Neuron (in vitro differentiated cells): ENCODE measurements around the gene FTO.

Experiments used
- H2AFZ ChIP-seq: one replicate; pipeline ENCODE4 v1.6.1; 2013; ENCODE audit warnings: low read depth, mild to moderate bottlenecking, inconsistent platforms, low read length, moderate library complexity
- H3K27me3 ChIP-seq: one replicate; pipeline ENCODE4 v1.6.1; 2013; ENCODE audit warnings: low read length; ENCODE audit not compliant: insufficient read depth
- H3K36me3 ChIP-seq: one replicate; pipeline ENCODE4 v1.6.1; 2013; ENCODE audit warnings: low read length; ENCODE audit not compliant: insufficient read depth
- H3K4me1 ChIP-seq: one replicate; pipeline ENCODE4 v1.6.1; 2013; ENCODE audit warnings: low read length; ENCODE audit not compliant: insufficient read depth
- H3K4me3 ChIP-seq: 2 replicates; pipeline ENCODE4 v1.5.1; 2013; ENCODE audit warnings: mild to moderate bottlenecking, low read length, moderate library complexity
- H3K9me3 ChIP-seq: one replicate; pipeline ENCODE4 v1.6.1; 2013; ENCODE audit warnings: low read length

The FTO gene

DNA sequence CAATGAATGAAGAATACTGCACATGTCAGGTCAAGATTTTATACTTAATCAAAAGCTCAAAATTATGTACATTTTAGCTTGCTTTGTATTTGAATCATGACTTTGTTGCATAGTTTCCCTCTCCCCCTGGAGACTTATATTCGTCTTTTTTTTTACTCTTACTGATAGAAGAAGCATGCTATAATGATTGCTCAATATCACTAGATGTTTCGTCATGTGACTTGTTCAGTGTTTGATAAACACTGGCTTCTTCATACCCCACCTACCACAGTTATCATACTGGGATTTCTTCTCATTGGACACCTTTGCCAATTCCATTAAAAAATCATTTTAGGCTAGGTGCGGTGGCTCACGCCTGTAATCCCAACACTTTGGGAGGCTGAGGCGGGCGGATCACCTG, 148.7 kb downstream of the FTO start:
- no peaks in the 10 kb centered on the region for H3K27me3 ChIP-seq
- H3K9me3 ChIP-seq: no peaks in the 10 kb centered on the region
- no peaks in the 10 kb centered on the region for H3K4me1 ChIP-seq
- H2AFZ ChIP-seq: no peak overlapping the region
- H3K36me3 ChIP-seq: no peaks in the 10 kb centered on the region
- no peak overlapping the region for H3K4me3 ChIP-seq

DNA sequence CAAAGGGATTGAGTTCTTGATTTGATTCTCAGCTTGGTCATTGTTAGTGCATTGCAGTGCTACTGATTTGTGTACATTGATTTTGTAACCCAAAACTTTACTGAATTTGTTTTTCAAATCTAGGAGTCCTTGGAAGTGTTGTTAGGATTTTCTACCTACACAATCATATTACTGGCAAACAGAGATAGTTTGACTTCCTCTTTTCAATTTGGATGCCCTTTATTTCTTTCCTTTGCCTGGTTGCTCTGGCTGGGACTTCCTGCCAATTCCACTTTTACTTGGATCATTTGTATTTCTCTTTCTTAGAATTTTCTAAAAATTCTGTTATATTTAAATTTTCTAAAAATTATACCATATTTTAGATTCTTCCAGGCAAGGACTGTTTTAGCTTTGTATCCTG, 151.1 kb downstream of the FTO start:
- Histone ChIP-seq H3K4me3 (no peak overlapping the region), H2AFZ (no peak overlapping the region), H3K36me3 (peaks cover 2% of the 10 kb centered on the region), H3K27me3 (no peaks in the 10 kb centered on the region), H3K9me3 (no peaks in the 10 kb centered on the region), H3K4me1 (no peaks in the 10 kb centered on the region)

DNA sequence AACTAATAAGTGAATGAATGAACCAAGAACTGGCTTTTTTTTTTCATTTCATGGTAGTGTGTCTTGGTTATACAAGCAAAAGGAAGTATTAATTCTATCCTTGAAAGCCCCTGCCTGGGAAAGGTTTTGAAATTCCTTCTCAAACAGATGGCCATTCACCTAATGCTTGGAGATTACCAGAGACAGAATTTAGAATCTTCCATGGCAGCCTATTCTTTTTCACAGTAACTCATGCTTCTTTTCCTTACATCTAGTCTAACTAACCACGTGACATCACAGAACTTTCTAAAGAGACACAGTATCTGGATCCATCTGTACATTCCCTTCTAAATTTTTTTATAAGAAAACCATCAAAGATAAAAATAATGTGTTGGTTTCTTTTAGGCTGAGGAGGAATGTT, 151.6 kb downstream of the FTO start:
- Histone ChIP-seq H3K4me1 (no peaks in the 10 kb centered on the region), H3K36me3 (peaks cover 2% of the 10 kb centered on the region), H3K27me3 (no peaks in the 10 kb centered on the region), H3K9me3 (no peaks in the 10 kb centered on the region), H3K4me3 (no peak overlapping the region), H2AFZ (no peak overlapping the region)

DNA sequence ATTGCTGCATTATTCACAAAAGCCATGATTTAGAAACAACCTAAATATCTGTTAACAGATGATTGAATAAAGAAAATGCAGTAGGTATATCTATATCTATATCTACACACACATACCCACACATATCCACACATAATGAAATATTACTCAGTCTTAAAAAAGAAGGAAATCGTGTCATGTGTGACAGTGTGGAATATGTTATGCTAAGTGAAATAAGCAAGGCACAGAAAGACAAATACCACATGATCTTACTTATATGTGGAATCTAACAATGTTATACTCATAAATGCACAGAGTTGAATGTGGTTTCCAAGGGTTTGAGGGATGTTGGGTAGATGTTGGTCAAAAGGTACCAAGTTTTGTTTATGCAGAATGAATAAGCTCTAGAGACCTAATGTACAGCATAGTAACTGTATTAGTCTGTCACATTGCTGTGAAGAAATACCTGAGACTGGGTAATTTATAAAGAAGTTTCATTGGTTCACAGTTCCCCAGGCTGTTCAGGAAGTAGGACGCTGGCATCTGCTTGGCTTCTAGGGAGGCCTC, 156.1 kb downstream of the FTO start:
- Histone ChIP-seq H3K27me3 (no peaks in the 10 kb centered on the region), H2AFZ (no peak overlapping the region), H3K9me3 (no peaks in the 10 kb centered on the region), H3K4me1 (no peaks in the 10 kb centered on the region), H3K4me3 (no peak overlapping the region), H3K36me3 (peaks cover 3% of the 10 kb centered on the region)

DNA sequence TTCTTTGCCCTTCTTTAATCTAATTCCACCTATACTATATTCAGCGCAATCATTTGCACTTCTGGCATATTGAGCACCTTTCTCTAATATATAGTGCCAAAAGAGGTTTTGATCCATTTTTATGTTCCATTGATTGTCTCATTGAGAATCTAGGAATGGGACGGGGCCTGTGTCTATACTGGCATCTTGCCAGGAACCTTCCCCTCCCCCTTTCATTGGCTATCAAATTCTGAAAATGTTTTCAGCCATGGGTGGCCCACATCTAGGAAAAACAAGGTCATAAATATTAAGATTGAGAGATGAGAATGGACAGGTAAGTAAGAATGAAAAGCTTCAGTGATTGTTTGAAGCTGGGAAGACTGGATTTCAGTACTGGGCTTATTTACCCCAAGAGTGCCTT, 159.9 kb downstream of the FTO start:
- H2AFZ ChIP-seq: no peak overlapping the region
- H3K4me1 ChIP-seq: peaks cover 4% of the 10 kb centered on the region
- no peaks in the 10 kb centered on the region for H3K27me3 ChIP-seq
- H3K36me3 ChIP-seq: peaks cover 3% of the 10 kb centered on the region
- H3K4me3 ChIP-seq: no peak overlapping the region
- H3K9me3 ChIP-seq: no peaks in the 10 kb centered on the region

DNA sequence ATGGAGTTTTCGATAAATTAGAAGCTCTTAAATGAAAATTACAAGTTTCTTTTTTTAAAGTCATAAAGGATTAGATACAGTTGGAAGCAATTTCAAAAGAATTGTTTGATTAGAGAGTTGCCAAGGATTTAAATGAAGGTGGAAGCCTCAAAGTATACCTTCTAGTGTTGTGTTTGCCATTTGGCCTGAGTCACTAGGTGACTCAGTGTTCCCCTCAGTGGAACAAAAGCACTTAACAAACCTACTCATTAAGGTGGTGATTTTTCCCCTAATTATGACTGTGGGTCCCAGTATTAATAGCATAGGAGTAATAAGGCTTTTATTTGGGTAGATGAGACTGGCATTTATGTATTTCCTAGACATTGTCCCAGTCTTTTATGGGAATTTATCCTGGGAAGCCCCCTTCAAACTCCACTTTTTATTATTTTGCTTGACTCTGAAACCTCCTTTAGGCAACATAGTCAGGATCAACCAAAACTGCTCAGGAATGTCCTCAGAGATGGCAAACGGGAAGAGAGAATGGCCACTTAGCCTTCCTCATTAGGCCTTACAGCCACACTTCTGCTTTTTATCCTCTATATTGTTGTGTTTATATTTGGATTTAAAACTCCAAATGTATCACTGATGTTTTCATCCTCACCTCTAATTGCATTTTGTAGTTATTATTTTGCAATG, 161.0 kb downstream of the FTO start:
- Histone ChIP-seq H3K4me1 (peaks cover 4% of the 10 kb centered on the region), H3K36me3 (peaks cover 2% of the 10 kb centered on the region), H3K27me3 (no peaks in the 10 kb centered on the region), H2AFZ (no peak overlapping the region), H3K9me3 (peaks cover 3% of the 10 kb centered on the region), H3K4me3 (no peak overlapping the region)

DNA sequence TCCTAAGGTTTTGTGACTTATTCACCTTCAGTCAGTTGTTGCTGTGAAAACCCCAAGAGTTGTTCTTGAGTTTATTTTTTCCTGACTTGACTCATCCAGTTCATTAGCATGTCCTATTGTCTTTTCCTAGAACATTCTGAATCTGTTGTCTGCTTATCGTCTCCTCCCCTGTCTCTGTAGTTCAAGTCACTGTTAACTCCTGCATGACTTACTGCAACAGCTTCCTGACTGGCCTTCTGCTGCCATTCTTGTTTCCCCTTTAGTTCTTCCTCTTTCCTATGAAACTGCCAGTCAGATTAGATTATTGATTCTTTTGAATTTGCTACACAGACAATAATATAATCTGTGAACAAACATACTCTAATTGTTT, 161.5 kb downstream of the FTO start:
- Histone ChIP-seq H3K9me3 (peaks cover 5% of the 10 kb centered on the region), H3K27me3 (no peaks in the 10 kb centered on the region), H3K36me3 (peaks cover 2% of the 10 kb centered on the region), H3K4me1 (peaks cover 4% of the 10 kb centered on the region), H2AFZ (no peak overlapping the region), H3K4me3 (no peak overlapping the region)

DNA sequence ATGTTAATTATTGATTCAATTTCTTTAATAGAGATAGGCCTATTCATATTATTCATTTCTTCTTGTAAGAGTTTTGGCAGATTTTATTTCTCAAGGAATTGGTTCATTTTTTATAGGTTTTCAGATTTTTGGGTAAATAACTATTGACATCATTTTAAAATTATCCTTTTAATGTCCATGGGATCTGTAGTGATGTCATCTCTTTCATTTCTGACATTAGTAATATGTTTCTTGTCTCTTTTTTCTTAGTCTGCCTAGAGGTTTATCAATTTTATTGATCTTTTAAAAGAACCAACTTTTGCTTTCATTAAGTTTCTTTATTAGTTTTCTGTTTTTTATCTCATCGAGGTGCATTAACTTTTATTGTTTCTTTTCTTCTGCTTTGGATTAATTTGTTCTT, 162.6 kb downstream of the FTO start:
- Histone ChIP-seq H3K27me3 (no peaks in the 10 kb centered on the region), H3K36me3 (peaks cover 2% of the 10 kb centered on the region), H3K4me1 (peaks cover 4% of the 10 kb centered on the region), H3K4me3 (no peak overlapping the region), H2AFZ (no peak overlapping the region), H3K9me3 (peaks cover 5% of the 10 kb centered on the region)

DNA sequence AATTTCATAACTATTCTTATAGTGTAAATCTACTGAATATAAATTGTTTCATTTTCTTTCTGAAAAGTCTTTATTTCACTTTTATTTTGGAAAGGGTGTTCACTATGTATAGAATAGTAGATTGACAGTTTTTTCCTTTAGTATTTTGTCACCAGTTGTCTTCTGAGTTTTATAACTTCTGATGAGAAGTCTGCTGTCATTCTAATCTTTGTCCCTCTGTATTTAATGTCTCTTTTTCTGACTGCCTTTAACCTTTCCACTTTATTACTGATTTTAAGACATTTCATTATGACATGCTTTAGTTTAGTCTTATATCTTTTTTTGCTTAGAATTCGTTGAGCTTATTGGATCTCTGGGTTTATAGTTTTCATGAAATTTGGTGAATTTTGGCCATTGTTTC, 166.9 kb downstream of the FTO start:
- Histone ChIP-seq H3K36me3 (no peaks in the 10 kb centered on the region), H3K4me3 (no peak overlapping the region), H2AFZ (no peak overlapping the region), H3K4me1 (peaks cover 3% of the 10 kb centered on the region), H3K9me3 (peaks cover 9% of the 10 kb centered on the region), H3K27me3 (no peaks in the 10 kb centered on the region)

DNA sequence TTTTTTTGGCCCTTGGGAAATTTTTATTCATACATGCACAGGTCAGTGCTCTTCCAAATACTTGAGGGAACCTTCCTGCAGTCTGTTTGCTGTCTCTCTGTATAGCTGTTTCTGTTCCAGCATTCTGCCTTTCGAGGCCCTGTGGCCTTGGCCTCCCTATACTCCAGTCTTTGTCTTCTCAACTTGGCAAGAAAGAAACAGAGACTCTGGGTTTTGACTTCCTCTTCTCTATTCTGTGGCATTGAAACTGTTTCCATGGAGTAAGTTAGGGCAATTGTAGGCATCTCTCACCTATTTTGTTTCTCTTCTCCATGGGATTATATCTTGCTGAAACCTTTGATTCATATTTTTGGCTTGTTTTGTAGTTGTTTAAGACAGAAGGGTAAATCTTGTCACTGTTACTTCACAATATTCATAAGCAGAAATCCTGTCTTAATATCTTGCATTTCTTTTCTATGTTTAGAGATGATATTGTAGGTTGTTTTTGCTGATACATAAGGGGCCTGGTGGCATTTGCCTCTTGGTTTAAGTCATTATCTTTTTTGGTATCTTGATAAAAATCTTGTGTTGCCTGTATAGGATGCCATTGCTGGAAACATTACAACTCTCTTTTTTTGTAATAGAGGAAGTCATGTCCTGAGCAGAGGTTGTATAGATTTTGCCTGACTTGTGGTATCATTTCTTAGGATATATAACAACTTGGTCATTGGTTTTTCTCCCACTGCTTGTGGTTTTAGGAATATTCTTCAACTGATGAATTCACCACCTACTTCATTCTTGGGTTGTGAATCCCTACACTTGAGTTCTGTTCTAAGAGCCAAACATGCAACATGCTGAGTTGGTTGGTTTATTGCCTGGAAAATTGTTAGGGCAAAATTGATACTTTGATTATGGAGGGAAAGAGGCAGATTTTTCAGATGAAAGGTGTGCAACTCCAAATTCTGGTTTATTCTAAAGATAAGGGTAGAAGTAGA, 168.6 kb downstream of the FTO start:
- Histone ChIP-seq H3K4me1 (peaks cover 3% of the 10 kb centered on the region), H3K36me3 (no peaks in the 10 kb centered on the region), H3K4me3 (no peak overlapping the region), H3K27me3 (no peaks in the 10 kb centered on the region), H2AFZ (no peak overlapping the region), H3K9me3 (peaks cover 9% of the 10 kb centered on the region)

DNA sequence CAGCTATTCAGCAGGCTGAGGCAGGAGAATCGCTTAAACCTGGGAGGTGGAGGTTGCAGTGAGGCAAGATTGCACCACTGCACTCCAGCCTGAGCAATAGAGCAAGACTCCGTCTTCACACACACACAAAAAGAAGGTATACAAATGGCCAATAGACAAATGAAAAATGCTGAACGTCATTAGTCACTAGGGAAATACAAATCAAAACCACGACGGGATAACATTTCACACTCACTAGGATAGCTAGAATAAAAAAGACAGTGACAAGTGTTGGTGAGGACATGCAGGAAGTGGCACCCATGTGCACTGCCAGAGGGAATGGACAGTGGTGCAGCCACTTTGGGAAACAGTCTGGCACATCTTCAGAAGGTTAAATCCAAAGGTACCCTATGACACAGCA, 172.9 kb downstream of the FTO start:
- H3K9me3 ChIP-seq: peaks cover 3% of the 10 kb centered on the region
- peaks cover 3% of the 10 kb centered on the region for H3K4me1 ChIP-seq
- no peaks in the 10 kb centered on the region for H3K27me3 ChIP-seq
- no peak overlapping the region for H3K4me3 ChIP-seq
- H3K36me3 ChIP-seq: peaks cover 12% of the 10 kb centered on the region
- no peak overlapping the region for H2AFZ ChIP-seq

DNA sequence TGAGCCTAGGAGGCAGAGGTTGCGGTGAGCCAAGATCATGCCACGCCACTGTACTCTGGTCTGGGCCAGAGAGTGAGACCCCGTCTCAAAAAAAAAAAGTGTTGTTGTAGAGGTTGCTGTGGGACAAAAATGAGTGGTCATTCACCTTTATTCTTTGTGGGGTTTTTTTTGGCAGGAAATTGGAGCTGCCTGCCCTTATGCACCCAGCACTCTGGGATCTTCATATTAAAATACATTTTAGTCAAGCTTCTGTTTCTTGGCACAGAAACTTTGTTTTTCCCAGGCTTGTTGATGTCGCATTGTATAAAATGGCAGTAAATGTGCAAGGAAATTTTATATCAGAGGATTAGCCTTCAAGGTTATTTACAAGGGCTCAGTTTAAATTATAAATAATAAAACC, 174.3 kb downstream of the FTO start:
- H3K27me3 ChIP-seq: no peaks in the 10 kb centered on the region
- H2AFZ ChIP-seq: no peak overlapping the region
- H3K4me1 ChIP-seq: no peaks in the 10 kb centered on the region
- H3K4me3 ChIP-seq: no peak overlapping the region
- peaks cover 3% of the 10 kb centered on the region for H3K9me3 ChIP-seq
- H3K36me3 ChIP-seq: peaks cover 12% of the 10 kb centered on the region

DNA sequence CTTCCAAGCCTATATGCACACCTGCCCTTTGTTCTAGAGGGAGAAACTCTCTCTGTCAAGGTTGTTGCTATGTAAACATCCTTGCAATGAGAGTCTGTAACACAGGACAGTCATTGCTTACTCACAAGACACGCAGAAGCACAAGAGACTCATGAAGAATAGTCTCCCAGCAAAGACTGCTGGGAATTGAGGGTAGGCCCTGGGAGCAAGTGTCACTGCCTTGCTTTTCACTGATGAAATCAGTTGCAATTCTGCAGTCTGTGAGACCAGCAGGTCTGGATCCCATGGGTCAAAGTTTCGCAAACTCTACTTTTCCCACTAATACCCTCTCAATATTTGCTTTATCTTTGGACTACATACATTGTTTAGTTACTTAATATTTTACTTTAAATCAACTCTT, 177.4 kb downstream of the FTO start:
- H3K4me3 ChIP-seq: no peak overlapping the region
- no peaks in the 10 kb centered on the region for H3K27me3 ChIP-seq
- H3K9me3 ChIP-seq: no peaks in the 10 kb centered on the region
- no peak overlapping the region for H2AFZ ChIP-seq
- H3K4me1 ChIP-seq: no peaks in the 10 kb centered on the region
- H3K36me3 ChIP-seq: peaks cover 12% of the 10 kb centered on the region
